Fibroblast of lung (primary cell): ENCODE measurements around the gene SRPK2. TPM values are rescaled to one million over a fixed set of nuclear protein-coding genes. Genes with fewer than 3 reads are reported as not detected.

Source experiments
- DNase-seq, 2 donors: peaks; one replicate each; pipeline versions ENCODE4 v3.0.0 to v3.0.0-alpha.2; 2010; ENCODE audit warnings: low read depth in 2 of 2
- H2AFZ ChIP-seq: 2 replicates; pipeline ENCODE4 v1.5.1; 2012; ENCODE audit warnings: low read length, control low read depth, inconsistent platforms
- H3K27ac ChIP-seq: 2 replicates; pipeline ENCODE4 v1.5.1; 2011; ENCODE audit warnings: low read length, control low read depth; ENCODE audit not compliant: insufficient read depth
- H3K27me3 ChIP-seq: 2 replicates; pipeline ENCODE4 v1.5.1; 2011; ENCODE audit warnings: mild to moderate bottlenecking, low read length; ENCODE audit not compliant: control insufficient read depth, insufficient read depth
- H3K36me3 ChIP-seq: 2 replicates; pipeline ENCODE4 v1.5.1; 2011; ENCODE audit warnings: low read length; ENCODE audit not compliant: control insufficient read depth, insufficient read depth
- H3K4me1 ChIP-seq: 2 replicates; pipeline ENCODE4 v1.5.1; 2011; ENCODE audit warnings: low read length; ENCODE audit not compliant: control insufficient read depth, insufficient read depth; ENCODE audit errors: extremely low read depth
- H3K4me2 ChIP-seq: 2 replicates; pipeline ENCODE4 v1.5.1; 2011; ENCODE audit warnings: low read length, control low read depth; ENCODE audit not compliant: insufficient read depth; ENCODE audit errors: extremely low read depth
- H3K4me3 ChIP-seq, 4 experiments: fragments of 200-600 bp in 1 of 4; sonication (generic) in 1 of 4; replicated peaks in 1 of 4; 2 replicates each; pipeline ENCODE4 v1.5.1; 2011 to 2016; ENCODE audit warnings: low read length in 4 of 4, low read depth in 3 of 4, mild to moderate bottlenecking in 3 of 4, control low read depth in 2 of 4, inconsistent platforms in 1 of 4, mixed read lengths in 1 of 4; ENCODE audit not compliant: insufficient read depth in 1 of 4; ENCODE audit errors: control extremely low read depth in 1 of 4
- H3K79me2 ChIP-seq: 2 replicates; pipeline ENCODE4 v1.5.1; 2012; ENCODE audit warnings: mild to moderate bottlenecking, low read length, inconsistent platforms; ENCODE audit not compliant: control insufficient read depth, insufficient read depth
- H3K9ac ChIP-seq: 2 replicates; pipeline ENCODE4 v1.5.1; 2011; ENCODE audit warnings: mild to moderate bottlenecking, low read length, control low read depth; ENCODE audit not compliant: insufficient read depth
- H3K9me3 ChIP-seq: 2 replicates; pipeline ENCODE4 v1.5.1; 2012; ENCODE audit warnings: low read depth, low read length; ENCODE audit not compliant: control insufficient read depth, insufficient read depth
- H4K20me1 ChIP-seq: 2 replicates; pipeline ENCODE4 v1.5.1; 2011; ENCODE audit warnings: low read length; ENCODE audit not compliant: control insufficient read depth, insufficient read depth; ENCODE audit errors: extremely low read depth
- CTCF ChIP-seq, 2 donors: IDR thresholded peaks in 1 of 2; conservative IDR thresholded peaks in 1 of 2; 1 replicate in 1 of 2; 2 replicates in 1 of 2; pipeline ENCODE4 v1.5.1; 2011 to 2012; ENCODE audit warnings: low read length in 2 of 2, control low read depth in 1 of 2, inconsistent platforms in 1 of 2, low read depth in 1 of 2, mild to moderate bottlenecking in 1 of 2
- EZH2 ChIP-seq: IDR thresholded peaks from 2 replicates; pipeline ENCODE4 v1.5.1; 2012; ENCODE audit warnings: low read length, control low read depth, mild to moderate bottlenecking; ENCODE audit errors: missing control alignments
- polyA plus RNA-seq, 2 donors: library from polyadenylated mRNA; depleted of rRNA in 1 of 2; stranded (reverse) in 1 of 2; unstranded in 1 of 2; fragments of >200 nt; gene quantifications; 2 replicates each; pipeline ENCODE4 v1.2.1, GENCODE V29; 2011 to 2012; ENCODE audit warnings: missing spikeins in 1 of 2
- total RNA-seq: library from RNA; depleted of rRNA; stranded (reverse); fragments of >200 nt; gene quantifications from 2 replicates; pipeline ENCODE4 v1.2.1, GENCODE V29; 2014

The SRPK2 gene
- total and polyA plus RNA-seq, 2 donors (not counting 1 experiment from before 2014, with no cell fraction given), result 27.8 to 61.8 TPM

DNA sequence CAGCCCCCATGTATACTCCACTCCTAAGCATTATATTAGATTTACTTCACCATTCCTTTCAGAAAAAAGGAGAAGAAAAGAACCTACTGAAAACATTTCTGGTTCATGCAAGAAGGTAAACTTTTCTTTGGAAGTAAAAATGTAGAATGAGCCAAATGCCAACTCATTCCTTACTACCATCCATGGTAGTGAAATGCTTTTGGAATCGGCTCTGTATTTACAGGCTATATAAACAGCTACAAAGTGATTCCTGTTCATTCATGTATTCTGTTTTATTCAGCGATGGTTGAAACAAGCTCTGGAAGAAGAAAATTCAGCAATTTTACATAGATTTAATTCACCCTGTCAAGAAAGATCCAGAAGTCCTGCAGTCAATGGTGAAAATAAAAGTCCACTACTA lies 283.1 kb downstream of the SRPK2 start:
- no peak for TF ChIP-seq EZH2
- TF ChIP-seq CTCF (conservative IDR thresholded peaks at IDR 0.05 in 1 of 2, IDR thresholded peaks at IDR 0.05 in 1 of 2; ENCODE audit: low read depth in 1 of 2, low read length in 2 of 2), result no peak
- H3K27me3 ChIP-seq, result no peaks in the 10 kb centered on the region
- H3K4me2 ChIP-seq, result no peak overlapping the region
- peaks cover 9% of the 10 kb centered on the region for H3K36me3 ChIP-seq
- no peak overlapping the region for H2AFZ ChIP-seq
- H3K9ac ChIP-seq, result no peak overlapping the region
- no peak overlapping the region for H3K4me3 ChIP-seq
- no peaks in the 10 kb centered on the region for H3K9me3 ChIP-seq
- H3K27ac ChIP-seq, result no peak overlapping the region
- DNase-seq, result no peak
- H3K79me2 ChIP-seq, result peaks cover 4% of the 10 kb centered on the region
- H4K20me1 ChIP-seq, result no peaks in the 10 kb centered on the region
- no peaks in the 10 kb centered on the region for H3K4me1 ChIP-seq

DNA sequence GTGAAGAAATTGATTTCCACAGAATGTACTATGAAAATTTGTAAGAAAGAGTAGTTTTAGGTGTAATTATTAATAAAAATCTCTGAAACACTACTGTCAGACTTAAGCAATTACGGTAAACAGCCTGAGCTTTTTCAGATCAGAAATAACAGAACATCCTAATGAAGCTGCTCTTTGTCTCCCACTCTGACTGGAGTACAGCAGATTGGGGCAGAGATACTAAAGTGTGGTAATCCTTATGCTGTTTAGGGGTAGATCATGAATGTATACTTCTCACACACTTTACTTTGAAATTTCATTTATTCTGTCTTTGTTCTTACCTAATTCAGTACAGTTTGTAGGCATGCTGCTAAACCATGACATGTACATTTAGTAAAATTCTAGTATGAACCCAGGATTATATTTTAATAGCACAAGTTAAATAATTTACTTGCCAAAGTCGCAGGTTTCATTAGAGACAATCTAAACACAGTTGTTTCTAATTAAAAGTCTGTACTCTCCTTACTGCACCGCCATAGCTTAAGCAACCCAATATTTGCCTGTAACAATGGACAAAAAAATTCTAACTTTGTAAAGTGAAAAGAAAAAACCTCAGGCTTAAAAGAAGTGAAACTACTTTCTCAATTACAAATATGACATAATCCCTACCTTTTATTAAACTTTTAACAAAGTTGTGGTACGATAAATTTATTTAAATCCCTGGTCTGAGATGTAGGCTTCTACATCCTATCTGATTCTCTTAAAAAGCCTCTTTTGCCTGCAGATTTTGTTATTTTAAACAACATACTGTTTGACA lies 286.0 kb downstream of the SRPK2 start:
- H3K4me3 ChIP-seq, result no peak overlapping the region
- no peak overlapping the region for H3K27ac ChIP-seq
- H3K4me2 ChIP-seq, result no peak overlapping the region
- H3K27me3 ChIP-seq, result no peaks in the 10 kb centered on the region
- H3K36me3 ChIP-seq, result peaks cover 6% of the 10 kb centered on the region
- no peak overlapping the region for H2AFZ ChIP-seq
- H3K9ac ChIP-seq, result no peak overlapping the region
- H3K4me1 ChIP-seq, result peaks cover 5% of the 10 kb centered on the region
- peaks cover 4% of the 10 kb centered on the region for H3K79me2 ChIP-seq
- no peak for DNase-seq
- H3K9me3 ChIP-seq, result no peaks in the 10 kb centered on the region
- H4K20me1 ChIP-seq, result no peaks in the 10 kb centered on the region
- TF ChIP-seq EZH2 (no peak), CTCF (conservative IDR thresholded peaks at IDR 0.05 in 1 of 2, IDR thresholded peaks at IDR 0.05 in 1 of 2; ENCODE audit: low read depth in 1 of 2, low read length in 2 of 2) (no peak)

- H3K36me3 ChIP-seq, result peaks cover 2% of the 10 kb centered on the region
- DNase-seq, result no peak
- peaks cover 6% of the 10 kb centered on the region for H3K4me1 ChIP-seq
- no peak overlapping the region for H2AFZ ChIP-seq
- H3K9ac ChIP-seq, result no peak overlapping the region
- H3K4me3 ChIP-seq, result no peak overlapping the region
- TF ChIP-seq EZH2 (no peak), CTCF (conservative IDR thresholded peaks at IDR 0.05 in 1 of 2, IDR thresholded peaks at IDR 0.05 in 1 of 2; ENCODE audit: low read depth in 1 of 2, low read length in 2 of 2) (no peak)
- H3K4me2 ChIP-seq, result no peak overlapping the region
- no peaks in the 10 kb centered on the region for H3K27me3 ChIP-seq
- peaks cover 2% of the 10 kb centered on the region for H3K79me2 ChIP-seq
- no peaks in the 10 kb centered on the region for H3K9me3 ChIP-seq
- no peak overlapping the region for H3K27ac ChIP-seq
- no peaks in the 10 kb centered on the region for H4K20me1 ChIP-seq
Measured at GRCh38 chr7:105101864-105102263, 286.9 kb downstream of the SRPK2 start.
